OCI-LY3 (cell line): Measurements from ENCODE around the gene PEAK1.

Experiments used
- EZH2phosphoT487 ChIP-seq: fragments of 200-600 bp; shearing (Covaris generic); IDR thresholded peaks from 2 replicates; pipeline ENCODE4 v1.6.1; 2018; ENCODE audit warnings: antibody characterized with exemption, mixed run types, low read depth
- TF ChIP-seq, protein P1 (sequence below): fragments of 200-600, 300-600 bp; sonication (generic); IDR thresholded peaks from 2 replicates; pipeline ENCODE4 v1.5.1; 2014; ENCODE audit warnings: antibody characterized with exemption, low read length, low read depth

DNA sequence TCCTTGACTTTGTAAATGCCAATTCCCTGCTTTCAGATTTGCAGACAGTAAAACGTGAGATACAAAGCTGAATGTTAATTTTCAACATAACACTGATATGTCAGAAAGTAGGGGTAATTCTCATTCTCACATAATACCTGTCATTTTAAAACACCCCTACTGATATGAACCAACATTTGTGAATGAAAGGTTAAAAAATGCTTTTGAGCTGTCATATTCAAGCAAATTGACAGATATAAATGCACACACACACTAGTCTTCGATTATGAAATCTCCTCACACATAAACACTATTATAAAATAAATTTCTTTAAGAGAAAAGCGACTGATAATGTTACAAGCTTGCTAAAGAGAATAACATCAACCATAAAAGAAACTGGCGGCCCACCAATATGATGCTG, 128.8 kb downstream of the PEAK1 start:
- TF ChIP-seq, protein P1, sequence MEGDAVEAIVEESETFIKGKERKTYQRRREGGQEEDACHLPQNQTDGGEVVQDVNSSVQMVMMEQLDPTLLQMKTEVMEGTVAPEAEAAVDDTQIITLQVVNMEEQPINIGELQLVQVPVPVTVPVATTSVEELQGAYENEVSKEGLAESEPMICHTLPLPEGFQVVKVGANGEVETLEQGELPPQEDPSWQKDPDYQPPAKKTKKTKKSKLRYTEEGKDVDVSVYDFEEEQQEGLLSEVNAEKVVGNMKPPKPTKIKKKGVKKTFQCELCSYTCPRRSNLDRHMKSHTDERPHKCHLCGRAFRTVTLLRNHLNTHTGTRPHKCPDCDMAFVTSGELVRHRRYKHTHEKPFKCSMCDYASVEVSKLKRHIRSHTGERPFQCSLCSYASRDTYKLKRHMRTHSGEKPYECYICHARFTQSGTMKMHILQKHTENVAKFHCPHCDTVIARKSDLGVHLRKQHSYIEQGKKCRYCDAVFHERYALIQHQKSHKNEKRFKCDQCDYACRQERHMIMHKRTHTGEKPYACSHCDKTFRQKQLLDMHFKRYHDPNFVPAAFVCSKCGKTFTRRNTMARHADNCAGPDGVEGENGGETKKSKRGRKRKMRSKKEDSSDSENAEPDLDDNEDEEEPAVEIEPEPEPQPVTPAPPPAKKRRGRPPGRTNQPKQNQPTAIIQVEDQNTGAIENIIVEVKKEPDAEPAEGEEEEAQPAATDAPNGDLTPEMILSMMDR, result no peak
- TF ChIP-seq EZH2phosphoT487, result no peak
